Brain pericyte (primary cell): ENCODE measurements around the gene VPS35L.

Experiments used
- DNase-seq: peaks from one replicate; pipeline ENCODE4 v3.0.0-alpha.2; 2012; ENCODE audit warnings: low read depth, low spot score

VPS35L gene

DNA sequence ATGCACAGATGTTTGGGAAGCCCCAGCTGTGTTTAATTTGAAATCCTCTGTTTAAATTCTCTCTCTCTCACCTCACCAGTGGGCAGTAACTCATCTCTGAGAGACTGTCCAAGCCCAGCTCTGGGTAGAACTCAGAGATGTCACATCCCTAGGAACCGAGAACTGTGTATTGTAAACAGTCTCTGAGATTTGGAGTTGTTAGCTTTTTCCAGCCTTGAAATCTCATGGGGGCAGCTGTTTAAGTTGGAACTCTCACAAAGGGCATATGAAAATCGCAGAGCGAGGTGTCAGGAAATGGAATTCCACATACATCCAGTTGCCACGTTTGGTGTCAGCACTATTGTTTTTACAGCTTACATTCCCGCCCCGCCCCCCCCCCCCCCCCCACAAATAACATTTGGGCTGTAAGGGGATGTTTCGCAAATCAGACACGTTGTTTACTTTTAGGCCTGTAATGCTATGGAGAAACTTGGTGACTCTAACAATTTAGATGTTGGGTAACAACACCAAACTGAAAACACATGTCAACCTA lies 34.3 kb downstream of the VPS35L start:
- peak; percentile 50 for DNase-seq

DNA sequence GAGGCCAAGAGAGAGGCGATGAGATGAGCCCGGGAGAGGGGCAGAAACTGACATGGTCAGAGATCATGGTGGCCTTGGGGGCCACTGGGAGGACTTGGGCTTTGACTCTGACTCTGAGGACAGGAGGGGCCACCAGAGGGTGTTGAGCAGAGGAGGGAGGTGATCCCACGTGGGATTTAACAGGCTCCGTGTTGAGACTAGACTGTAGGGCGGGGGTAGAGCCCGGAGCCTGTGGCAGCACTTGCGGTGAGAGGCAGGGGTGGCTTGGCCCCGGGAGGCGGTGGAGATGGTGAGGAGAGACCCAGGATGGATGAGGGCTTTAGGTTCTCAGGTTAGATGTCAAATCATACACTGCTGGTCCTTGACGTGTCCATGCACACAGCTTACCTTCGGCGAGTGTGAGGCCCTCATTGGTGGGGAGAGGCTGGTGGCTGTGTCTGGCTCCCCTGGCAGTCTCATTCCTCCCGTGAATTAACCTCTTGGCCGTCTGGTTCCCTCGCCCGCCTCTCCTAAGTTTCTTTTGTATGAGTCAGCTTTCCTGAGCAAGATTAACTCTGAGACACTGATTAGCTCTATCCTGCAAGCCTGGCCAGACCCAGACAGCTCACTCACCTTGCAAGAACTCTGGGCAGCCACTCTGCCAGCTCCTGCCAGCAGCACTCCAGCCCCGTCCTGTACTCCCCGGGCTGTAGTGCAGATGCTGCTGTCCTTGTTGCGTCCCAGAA lies 39.7 kb downstream of the VPS35L start:
- DNase-seq: no peak

DNA sequence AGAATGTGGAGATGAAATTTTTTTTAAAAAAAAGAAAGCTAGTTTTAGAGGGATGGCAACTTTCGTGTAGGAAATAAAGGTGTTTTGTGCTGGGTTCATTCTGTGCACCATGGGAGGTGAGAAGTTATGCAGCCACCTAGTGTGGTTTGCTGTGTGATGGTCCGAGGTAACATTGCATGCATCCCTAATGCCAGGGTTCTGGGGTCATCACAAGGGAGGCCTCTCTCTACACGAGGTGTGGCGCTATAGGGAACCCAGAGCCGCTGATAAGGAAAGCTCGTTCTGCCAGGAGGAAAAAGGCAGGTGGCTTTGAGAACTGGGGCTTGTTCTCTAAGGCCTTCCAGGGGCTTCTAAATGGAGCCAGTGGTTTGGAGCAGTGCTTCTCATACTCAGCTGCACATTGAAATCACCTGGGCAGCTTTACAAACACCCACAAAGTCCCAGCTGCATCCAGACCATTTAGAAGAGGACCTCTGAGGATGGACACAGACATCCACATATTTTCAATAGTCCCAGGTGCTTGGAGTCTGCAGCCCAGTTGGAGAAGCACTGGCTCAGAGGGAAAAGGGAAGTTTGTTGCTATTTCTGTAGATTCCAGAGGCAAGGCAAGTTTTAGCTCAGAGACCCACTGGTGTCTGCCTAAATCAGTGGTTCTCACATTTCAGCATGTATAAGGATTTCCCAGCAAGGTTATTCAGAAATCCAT lies 43.5 kb downstream of the VPS35L start:
- no peak for DNase-seq

DNA sequence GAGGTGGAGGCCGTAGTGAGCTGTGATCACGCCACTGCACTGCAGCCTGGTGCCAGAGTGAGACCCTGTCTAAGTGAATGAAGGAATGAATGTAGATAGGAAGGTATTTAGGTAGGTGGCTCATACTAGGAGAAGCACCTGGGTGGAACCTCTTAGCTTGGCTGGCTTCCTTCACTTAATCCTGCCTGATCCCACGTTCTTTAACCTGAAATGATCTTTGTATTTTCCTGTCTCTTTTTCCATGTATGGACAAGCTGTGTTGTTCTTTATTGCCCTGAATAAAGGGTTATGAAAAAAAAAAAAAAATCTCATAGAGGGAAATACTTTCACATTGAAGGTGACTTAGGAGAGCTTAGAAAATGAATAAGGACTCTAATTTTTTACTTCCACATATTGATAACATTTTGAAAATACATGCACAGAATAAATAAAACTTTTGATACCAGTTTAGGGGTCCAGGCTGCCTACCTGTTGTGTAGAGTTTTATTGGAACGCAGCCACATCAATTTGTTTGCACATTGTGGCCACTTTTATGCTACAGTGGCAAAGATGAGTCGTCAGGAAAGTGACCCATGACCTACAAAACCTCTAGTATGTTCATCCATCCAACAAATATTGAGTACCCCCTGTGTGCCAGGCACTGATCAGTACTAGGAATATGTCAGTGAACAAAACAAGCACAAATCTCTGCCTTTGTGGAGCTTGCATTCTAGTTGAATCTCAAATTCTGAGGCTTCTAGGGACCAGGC lies 44.6 kb downstream of the VPS35L start:
- DNase-seq: no peak

DNA sequence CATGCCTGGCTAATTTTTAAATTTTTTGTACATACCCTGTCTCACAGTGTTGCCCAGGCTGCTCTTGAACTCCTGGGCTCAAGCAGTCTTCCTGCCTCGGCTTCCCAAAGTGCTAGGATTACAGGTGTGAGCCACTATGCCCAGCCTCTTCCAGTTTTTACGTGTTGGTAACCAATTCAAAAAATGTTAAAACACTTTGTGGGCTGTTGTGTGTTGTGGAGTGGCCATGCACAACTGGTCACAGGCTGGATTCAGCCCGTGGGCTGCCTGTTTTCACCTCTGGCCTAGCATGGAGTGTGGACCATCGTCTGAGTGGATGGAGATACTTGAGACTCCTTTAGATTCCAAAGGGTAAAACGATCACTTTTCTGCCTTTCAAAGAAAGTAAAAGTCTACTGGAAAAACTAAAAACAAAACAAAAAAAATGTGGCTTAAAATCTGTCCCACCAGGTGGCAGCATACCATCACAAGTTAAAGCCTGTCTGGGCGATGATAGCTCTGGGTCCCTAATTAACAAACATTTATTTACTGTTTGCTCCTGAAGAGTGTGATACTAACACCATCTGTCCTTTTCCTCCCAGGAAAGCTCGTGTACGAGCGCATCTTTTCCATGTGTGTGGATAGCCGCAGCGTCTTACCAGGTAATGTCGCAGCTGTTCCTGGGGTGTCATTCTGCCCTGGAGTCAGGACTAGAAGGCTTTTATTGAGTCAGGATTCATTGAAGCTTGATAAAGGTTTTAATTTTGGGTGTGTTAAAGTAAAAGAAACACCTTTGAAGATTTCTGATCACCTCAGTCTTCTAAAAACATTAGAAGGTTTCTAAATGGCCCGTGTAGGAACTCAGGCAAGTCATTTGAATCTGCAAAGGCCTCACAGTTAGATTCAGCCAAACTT lies 45.8 kb downstream of the VPS35L start:
- no peak for DNase-seq

DNA sequence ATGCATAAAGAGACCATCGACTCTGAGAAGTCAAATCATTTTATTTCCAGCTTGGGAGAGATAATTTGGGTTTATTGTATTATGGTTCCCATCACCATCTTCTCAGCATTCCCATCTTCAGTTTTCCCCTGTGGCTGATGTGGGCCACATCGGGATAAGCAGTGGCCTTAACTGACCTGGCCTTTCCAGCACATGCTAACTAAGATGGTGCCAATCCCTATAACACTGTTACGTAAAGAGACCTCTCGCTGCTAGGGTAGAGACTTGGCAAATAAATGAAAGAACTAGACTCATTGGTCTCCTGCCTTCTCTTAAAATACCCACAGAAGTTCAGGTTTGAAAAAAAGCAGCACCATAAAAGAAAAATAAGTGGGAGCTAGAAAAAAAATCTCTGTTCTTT lies 49.4 kb downstream of the VPS35L start:
- no peak for DNase-seq

DNA sequence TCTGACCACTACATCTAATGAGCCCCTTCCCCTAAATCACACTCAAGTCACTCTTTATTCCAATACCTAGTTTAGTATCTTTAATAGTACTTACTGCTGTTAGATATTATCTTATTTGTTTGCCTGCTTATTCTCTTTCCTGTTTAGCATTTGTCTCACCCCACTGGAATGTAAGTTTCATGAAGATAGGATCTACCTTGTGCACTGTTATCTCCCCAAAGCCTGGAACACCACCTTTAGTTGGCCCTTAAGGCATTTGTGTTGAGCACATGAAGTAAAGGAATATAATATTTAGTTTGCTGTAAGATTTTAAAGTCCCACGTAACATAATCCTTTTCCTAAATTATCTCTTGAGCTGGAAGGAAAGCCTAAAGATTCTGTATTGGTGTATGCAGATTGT lies 50.2 kb downstream of the VPS35L start:
- DNase-seq: no peak

DNA sequence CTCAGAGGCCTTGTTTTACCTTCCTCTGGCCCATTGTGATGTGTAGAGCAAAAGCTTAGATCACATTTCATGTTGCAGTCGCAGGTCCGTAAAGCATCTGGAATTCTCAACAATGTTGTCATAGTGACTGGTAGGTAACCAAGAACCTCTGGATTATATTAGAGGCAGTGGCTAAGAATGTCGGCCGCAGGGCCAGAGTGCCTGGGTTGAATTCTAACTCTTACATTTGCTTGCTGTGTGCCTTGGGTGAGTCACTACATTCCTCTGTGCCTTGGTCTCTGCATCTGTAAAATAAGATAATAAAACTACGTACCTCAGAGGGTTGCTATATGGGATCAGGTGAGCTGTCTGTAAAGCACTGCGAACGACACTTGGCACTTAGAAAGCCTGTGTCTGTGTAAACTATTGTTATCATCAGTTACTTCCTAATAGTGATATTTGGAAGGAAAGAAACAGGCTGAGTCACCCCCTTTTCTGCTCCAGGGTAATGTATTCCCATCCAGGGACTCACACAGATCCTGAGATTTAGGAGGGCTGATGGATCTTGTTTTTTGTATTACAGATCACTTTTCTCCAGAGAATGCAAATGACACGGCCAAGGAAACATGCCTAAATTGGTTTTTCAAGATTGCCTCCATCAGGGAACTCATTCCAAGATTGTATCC lies 52.2 kb downstream of the VPS35L start:
- no peak for DNase-seq

DNA sequence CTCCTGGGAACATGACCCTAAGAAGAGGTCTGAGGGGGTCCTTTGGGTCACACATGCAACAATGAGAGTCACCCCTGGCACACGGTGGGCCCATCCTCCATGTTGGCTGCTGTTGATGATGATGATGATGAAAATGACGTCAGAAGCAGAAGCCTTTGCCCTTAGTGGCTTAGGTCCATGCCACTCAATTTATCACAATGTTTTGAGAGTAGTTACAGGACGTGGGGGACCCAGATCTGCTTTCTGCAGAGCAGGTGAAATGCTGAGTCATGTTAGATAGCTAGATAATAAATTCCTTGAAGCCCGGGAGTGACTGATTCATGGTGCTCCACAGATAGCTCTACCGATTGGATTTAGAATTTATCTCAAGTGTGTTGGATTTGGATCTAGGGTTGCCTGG lies 53.9 kb downstream of the VPS35L start:
- no peak for DNase-seq

DNA sequence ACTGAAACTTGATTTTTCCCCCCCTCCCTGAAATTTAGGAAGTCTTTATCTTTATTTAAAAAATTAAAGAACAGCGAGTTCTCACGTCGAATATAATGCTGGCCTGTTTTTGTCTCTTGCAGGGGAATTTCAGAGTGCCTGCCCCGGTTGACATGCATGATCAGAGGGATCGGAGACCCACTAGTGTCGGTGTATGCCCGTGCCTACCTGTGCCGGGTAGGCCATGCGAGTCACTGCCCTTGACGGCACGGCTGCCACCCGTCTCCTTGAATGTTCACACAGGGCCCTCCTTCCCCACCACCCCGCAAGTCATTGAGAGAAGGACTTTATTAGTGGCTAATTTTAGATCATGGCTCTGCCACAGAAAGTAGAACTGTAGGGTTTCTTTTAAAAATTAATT lies 54.7 kb downstream of the VPS35L start:
- DNase-seq: no peak

DNA sequence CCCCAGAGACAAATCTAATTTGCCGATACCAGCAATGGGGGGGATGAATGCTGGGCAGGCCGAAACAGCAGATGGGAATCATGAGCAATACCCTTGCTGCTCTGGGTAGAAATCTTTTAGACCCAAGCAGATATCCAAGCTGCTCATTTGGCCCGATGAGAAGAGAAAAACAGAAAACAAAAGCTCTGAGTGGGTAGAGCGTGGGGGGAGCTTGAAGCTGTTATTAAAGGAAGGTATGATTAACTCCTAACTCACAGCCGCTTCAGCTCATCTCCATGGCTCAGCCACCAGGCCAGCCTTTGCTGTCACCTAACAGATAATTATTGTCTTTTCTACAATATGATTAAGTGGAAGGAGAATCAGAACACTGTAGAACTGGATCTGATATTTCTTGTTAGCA lies 58.3 kb downstream of the VPS35L start:
- DNase-seq: no peak

DNA sequence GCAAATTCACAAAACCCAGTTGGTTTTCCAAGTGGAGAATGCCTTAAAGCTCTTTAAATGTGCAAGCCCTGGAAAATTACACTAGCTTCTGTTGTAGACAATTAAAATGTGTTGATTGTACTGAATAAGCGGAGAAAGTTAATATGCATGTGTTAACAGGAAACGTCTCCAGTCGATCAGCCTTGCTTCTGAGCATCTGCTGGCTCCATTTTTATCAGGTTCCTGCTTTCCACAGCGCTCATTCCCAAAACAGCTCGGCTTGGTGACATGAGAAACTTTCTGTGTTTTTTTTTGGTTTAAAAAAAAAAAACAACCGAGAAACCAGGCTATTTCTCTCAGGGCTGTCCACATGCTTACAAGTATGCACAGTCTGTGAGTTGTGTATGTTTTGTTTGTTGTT lies 60.7 kb downstream of the VPS35L start:
- DNase-seq: no peak

DNA sequence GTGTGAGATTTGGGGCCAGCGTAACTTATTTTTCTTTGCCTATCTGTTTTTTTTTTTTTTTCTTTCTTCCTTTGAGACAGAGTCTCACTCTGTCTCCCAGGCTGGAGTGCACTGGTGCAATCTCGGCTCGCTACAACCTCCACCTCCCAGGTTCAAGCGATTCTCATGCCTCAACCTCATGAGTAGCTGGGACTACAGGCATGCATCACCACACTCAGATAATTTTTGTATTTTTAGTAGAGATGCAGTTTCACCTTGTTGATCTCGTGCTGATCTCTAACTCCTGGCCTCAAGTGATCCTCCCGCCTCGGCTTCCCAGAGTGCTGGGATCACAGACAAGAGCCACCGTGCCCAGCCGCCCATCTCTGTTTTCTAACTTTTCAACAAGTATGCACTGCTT lies 63.4 kb downstream of the VPS35L start:
- no peak for DNase-seq

DNA sequence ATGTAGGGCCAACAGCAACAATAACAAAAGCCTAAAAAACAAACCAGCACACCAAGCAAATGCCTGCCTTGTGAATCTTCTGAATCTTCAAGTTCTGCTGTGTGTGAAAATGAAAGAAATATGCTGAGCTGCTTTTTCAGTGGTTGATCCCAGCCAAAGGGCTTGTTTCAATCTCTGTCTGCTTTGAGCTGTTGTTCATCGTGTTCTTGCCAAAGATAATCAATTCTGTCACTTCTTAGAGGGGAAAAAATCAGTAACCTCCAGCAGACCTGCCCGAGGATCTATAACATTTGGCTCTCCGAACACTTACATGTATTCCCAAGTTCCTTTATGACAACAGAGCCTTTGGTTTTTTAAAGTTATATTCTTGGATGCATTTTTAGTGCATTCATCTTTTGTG lies 65.9 kb downstream of the VPS35L start:
- DNase-seq: no peak

DNA sequence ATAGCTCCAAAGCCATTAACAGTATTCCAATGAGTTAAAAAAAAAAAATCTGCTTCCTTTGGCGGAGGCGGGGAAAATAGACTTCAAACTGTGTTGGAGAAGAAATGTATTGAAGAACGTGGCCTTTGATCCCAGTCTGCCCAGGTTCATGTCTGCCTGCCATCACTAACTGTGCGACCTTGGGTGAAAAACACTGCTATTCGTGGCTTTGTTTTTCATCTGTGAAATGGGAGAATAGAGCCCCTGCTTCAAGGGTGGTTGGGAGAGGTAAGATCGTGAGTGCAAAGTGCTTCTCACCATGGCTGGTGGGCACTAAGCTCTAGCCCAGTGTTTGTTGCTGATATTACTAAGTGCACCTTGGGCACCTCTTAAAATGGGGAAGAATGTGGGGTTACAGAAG lies 69.5 kb downstream of the VPS35L start:
- no peak for DNase-seq

DNA sequence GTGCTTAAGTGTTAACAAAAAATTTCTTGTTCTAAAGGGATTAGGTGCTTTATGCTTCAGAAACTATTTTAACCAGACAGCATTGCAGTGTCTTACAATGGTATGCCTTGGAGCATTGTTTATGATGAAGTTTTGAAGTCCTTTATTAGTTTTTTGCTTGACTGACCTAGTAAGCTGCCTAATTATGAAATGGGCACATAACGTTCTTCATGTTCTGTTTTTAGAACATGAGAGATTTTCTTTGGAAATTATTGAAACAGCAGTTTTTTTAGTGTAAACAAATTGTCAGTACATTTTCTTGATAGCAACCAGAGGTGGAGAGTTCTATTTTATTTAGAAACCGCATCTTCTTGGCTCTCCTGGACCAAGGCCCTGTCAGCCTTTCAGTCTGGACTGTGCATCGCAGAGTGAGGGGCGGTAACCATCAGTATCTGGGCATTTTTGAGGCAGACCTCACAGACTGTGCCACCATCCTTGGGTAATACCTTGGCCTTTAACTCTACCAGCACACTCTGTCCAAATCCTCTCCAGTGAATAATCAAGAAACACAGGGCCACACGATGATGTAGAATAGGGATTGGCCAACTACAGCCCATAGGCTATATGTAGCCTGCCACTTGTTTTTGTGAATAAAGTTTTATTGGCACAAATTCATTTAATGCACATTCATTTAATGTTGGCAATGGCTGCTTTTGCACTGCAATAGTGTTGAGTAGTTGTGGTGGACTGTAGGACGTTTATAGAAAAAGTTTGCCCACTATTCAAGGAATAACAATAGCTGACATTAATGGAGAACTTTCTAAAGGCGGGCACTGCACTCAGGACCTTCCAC lies 81.1 kb downstream of the VPS35L start:
- DNase-seq: no peak

DNA sequence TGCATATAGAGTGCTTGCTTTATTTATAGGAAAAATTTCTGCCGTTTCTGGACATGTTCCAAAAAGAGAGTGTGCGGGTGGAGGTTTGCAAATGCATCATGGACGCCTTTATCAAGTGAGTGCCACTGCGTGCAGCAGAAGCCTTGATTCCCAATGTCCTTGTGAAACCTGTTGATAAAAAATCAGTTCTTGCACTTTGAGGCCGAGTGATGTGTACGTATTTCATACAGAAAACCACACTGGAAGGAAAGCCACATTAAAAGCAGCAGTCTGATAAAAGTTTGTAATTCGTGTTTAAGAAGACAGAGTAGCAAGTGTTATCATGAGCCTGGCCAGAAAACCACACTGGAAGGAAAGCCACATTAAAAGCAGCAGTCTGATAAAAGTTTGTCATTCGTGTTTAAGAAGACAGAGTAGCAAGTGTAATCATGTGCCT lies 84.5 kb downstream of the VPS35L start:
- DNase-seq: no peak

DNA sequence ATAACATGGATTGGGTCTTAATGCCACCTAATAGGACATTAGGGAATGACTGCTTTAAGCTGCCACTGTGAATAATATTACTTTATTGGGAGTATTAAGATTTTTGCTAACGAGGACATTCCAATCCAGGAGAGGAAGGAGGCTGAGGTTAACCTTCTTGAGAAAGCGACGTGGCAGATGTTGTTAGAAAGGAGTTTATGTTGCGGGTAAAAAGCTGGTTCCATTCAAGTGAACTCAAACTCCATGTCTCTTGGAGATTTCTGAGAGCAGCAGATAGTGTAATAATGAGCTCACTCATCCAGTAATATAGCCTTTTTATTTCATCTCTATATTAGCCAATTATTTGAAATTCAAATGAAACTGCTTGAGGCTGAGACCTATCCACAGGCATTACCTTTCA lies 87.0 kb downstream of the VPS35L start:
- DNase-seq: no peak

DNA sequence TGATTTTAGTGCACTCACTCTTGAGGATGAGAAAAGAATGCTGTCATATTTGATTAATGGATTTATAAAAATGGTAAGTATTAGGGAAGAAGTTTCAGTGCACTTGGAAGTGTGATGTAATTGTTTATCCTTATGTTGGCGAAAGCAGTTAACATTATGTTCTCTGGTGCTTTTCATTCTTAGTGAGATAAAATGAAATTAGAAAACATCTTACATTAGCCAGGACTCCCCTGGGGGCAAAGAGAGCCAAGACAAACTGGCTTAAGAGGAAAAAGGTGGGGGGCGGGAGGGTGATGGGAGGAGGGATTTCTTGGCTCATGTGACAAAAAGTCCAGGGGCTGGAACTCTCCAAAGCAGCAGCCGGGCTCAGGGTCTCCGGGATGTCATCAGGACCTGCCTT lies 89.4 kb downstream of the VPS35L start:
- peak; percentile 33 for DNase-seq

DNA sequence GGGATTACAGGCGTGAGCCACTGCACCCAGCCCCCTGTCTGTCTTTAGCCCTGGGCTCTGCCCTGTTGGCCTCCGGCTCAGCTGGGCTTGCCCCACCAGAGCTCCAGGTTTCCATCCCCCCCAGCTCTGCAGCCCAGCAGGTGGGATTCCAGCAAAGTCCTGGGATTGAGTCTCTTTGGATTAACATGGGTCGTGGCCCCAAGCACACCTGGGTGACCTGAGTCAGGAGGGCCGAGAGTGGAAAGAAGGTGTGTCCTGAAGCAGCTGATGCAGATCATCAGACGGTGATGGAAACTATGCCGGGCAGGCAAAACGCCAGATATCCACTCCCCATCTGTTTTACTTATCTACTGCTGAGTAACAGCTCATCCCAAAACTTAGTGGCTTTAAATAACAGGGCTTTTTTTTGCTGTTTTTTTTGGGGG lies 90.1 kb downstream of the VPS35L start:
- peak; percentile 32 for DNase-seq
